ENCODE data around the gene ALDH3B1.
A peak's percentile ranks its signal among the peaks of the same experiment; 100 is the strongest.

Gene ALDH3B1

DNA sequence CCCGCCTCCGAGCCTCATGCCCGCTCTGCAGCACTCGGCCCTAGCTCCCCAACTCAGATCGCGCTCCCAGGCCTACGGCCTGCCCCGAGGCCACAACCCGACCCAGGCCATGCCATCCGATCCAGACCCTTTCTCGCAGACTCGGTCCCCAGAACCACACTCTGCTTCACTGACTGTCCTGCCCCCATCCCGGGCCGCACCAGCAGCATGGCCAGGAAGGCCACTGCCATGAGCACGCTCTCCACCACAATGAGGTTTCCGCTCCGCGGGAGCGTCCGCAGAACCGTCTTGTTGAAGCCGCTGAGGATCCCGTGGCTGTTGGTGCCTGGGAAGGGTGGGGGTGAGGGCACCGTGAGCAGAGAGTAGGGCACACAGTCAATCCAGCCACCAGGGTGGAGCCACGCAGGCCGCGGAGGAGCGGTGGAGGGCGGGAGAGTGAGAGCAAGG lies 12.6 kb upstream of the ALDH3B1 start:
- DNase-seq = no peak

DNA sequence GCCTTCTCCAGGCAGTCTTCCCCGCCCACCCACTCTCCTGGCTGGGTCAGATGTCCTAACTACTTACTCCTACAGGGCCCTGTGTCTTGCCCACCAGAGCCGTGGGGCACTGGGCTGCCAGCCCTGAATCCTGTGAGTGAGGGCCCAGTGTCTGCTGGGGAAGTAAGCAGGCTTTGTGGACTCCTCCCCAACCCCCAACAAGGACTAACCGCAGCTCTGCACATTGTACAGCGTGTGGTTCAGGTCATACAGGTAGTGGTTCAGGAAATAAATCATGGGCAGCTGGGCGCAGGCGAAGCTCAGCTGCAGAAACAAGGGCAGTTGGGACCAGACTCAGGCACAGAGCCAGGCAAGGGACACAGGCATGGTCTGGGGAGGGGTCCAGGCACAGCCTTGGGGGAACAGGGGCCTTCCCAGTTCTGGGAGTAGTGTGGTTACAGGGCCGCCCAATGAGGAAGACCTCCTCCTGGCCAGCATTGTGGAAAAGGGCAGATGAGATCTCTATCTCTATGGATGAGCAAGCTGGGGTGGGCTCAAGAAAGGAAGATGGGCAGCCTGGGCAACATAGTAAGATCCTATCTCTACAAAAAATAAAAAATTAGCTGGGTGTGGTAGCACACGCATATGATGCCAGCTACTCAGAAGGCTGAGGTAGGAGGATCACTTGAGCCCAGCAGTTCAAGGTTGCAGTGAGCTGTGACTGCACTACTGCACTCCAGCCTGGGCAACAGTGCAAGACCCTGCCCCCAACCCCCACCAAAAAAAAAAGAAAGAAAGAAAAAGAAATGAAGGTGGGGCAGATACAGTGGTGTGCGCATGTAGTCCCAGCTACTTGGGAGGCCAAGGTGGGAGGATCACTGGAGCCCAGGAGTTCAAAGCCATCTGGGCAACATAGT lies 11.7 kb upstream of the ALDH3B1 start:
- DNase-seq = peak; percentile 38

DNA sequence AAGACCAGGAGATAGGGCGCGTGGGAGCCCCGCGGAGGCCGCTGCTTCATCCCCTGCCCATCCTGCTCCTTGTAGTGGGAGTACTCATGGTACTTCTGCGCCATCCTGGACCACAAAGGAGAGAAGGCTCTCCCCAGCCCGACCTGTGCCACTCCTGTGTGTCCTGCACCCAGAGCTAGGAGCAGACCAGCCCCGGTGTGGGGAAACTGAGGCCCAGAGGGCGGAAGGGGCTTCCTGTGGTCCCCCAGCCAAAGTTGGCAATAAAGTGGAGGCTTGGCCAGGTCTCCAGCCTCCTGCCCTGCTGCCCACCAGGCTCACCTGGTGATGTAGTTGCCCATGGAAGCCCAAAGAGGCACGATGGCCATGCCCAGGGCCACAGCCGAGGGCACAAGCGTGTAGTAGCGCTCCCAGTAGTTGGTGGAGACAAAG lies 10.9 kb upstream of the ALDH3B1 start:
- no peak for DNase-seq

DNA sequence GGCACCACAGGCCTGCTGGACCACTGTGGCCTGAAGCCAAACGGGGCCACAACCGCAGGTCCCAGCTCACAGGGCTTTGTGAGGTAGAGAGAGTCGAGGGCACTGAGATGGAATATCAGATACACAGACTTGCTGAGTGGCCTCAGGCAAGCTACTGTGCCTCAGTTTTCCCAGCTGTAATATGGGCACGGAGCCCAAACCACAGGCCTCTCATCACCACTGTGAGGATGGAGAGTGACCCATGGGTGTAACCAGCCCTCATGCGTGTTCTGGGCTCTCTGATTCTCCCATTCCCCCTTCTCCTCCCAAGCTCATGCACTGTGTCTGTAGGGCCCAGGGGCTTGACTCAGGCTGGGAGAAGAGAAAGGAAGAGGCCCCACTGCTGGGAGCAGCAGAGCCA lies 10.4 kb upstream of the ALDH3B1 start:
- no peak for DNase-seq

DNA sequence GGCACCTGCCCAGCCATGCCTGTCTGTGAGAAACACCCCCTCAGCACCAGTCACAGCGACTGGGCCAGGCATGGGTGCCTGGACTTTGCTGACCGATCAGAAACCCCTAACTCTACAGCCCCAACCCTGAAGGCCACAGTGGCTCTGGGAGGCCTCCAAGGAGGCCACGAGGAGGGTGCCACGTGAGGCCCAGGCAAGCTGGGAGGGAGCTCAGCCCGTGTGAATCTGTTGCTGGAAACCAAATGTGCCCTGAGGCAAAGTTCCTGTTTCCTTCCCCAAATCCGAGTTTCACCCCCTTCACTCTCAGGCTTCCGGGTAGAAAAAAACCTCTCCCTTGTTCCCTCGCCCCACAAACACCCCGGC lies 7.6 kb upstream of the ALDH3B1 start:
- no peak for DNase-seq

DNA sequence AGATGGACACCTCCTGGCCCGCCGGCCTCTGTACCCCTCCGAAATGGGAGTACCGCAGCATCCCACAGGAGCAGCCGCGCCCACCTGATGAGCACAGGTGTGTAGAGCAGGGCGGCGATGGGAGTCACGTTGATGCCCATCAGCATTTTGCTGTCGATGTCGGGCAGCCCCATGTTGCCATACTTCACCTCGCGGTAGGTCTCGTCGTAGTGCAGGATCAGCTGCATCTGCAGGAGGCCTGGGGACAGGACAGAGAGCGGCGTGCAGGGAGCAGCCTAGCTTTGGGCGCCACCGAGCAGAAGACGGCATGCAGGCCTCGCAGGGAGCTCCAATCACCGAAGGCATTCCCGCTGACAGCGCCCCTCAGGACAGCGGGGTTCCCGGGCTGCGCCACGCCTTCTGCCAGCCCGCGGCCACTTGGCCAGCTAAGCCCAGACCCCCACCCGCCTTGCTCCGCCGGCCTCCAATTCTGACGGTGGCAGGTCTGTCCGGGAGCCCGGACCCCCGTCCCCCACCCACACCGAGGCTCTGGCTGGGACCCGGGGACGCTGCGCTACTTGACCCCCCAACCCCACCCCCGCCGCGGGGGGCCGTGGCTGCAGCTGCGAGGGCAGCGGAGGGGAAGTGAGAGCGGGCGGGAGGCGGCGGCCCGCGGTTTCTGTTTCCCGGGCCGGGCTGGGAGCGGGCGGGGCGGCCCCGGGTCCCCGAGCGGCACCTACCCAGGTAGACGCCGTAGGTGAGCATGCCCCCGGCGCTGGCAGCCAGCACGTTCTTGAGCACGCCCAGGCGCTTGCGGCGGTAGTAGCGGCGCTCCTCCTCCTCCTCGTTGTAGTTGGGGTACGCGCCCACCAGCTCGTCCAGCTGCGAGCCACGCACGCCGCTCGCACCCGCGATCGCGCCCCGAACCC lies 6.9 kb upstream of the ALDH3B1 start:
- peak; percentile 26 for DNase-seq

DNA sequence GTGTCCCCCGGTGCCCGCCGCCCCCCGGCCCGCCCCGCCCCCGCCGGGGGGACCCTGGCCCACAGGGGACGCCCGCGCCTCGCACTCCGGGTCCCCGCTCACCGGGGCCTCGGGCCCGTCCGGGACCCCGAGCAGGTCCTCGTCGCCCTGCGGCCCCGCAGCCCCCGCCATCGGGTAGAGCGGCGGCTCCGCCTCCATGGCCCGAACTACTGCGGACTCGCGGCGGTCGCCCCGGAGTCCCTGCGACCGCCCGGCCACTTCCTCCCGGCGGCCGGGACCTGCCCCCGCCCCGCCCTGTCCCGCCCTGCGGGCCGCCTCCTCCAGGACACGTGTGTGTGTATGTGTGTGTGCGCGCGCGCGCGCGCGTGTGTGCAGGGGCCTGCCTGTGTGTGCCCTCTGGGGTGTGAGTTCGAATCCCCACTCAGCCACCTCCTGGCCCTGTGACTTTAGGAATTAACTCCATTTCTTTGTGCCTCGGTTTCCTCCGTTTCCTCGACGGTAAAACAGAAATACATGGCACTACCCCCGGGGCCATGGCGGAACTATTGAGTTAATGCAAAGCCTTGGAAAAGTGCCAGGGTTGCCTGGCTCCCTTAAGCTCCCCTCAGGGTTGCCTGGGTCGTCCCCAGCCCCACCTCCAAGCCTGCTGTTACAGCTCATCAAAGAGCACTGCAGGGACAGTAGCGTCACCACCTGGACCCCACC lies 6.1 kb upstream of the ALDH3B1 start, which contains the start of gene UNC93B1:
Gene UNC93B1 (minus strand): TSS at position 252 of the 705 bp plus-strand sequence. CDS start 54 bp downstream, at position 198.
- peak; percentile 90 for DNase-seq

DNA sequence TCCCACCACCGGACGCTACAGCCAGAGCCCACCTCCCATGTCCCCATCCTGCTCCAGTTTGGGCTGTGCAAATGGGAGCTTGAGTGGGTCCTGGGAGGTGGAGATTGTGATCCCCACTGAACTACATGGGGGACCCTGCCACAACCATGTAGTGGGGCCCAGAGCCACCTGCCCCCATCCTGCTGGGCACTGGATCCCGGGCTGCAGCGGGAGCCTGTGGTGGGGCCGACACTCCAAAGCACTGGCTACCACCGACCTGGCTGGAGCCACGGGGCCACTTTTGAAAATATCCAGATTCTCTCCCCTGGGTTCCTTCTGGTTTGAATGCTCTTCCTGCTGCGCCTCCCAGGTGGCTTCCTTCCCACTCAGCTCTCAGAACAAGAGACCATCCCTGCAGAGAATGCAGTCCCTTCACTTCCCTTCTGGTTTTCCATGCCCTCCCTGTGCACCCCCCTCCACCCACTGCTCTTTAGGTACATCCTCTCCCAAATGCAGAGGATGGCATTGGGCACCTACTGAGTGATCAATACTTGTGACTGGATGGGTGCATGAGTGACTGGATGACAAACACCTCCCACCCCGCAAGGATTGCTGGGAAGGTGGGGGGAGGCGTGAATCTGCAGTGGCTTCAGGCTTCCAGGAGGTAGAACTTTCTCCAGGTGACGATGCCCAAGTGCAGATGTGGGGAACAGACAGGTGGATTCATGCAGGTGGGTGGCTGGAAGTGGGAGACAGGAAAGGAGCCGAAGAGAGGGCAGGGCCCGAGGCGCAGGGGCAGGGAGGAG lies 5.4 kb upstream of the ALDH3B1 start:
- DNase-seq = no peak

DNA sequence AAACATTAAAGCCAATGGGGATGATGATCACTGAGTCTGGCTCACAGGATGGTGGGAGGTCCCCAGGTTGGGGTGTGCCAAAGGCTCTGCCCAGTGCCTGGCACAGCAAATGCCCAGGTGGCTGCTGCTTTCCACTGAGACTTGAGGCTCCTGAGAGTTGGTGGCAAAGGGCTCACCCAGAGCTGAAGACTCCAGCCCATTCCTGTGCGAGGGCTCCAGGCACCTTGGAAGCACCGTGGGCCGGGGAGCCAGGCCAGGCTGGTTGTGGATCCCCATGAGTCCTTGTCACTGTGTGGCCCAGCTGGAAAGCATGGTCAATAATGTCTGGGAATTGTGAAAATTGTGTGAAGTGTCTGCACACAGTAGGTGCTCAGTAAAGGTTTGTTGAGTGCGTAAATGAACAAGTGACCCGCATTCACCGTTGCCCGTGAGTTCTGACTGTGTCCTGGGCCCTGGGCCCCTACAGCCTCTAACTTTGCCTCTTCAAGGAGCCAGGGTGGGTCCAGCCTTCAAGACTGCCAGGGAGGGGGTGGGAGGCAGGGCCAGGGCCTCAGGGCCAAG lies 3.4 kb upstream of the ALDH3B1 start:
- DNase-seq = no peak

DNA sequence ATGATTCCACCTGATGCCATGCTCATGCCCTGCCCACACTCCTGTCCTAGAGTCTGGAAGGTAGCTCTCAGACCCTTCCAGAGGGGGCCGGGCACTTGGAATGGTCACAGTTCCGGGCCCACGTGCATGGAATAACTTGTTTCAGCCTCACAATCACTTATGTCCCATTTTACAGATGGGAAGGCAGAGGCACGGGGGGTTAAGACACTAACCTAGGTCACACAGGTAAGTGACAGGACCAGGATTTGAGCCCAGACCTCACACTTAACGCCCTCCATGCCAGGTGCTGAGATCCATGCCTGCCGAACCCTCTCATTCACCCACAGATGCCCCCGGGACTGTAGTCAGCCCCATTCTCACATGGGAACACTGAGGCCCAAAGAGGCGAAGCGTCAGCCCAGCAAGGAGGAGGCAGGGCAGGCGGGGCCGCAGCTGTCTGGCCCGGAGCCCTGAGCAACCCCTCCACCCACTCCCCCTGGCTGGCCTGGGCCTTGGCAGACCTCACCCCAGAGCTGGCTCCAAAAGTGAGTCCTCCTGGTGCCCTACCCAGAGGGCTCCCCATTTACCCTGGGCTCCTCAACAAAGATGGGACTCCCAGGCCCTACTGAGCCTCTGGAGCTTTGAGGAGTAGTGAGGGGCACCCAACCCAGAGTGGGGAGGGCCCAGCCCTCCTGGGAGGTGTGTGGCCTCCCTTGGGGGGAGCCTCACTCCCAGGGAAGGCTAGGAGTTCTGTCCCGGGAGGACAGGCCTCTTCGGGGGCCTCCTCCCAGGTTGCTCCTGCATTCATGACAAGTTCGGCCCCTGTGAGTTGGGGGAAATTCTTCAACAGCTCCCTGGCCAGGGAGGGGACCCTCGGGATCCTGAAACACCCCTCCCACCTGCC lies 2.4 kb upstream of the ALDH3B1 start:
- DNase-seq = no peak

DNA sequence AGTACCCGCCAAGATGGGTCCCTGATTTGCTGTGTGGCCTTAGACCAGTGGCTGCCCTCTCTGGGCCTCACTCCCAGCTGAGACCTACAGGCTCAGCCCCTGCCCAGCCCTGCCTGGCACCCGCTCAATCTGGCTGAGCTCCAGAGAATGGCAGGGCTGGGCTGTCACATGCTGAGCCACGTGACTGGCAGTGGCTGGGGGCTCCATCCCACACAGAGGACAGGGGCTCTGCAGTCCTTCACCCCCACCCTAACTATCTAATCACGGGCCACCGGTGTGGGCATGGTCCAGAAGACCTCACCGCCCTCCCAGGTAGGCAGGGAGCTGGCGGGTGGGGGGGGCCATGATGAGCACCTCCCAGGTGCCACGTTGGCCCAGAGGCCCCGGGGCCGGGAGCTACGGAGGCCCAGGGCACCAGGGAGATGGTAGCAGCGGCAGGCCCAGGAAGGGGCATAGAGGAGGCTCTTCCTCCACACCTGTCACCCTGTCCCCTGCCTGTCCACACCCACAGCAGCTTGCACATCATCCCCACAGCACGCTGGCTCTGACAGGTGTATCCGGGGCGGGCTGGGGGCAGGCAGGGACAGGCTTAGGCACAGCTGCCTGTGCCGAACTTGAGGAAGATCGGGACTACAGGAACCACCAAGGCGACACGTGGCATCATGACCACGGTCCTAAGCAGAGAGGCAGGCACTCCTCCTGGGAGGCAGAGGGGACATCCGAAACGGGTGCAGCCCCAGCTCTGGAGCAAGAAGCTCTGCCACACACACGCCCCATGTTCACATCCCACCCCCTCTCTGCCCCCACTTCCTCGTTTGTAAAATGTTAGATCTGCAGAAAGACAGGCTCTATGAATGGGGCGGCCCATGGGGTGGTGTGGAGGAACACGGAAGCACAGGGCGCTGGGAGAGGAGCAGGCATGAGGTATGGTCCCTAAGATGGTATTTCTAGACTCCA lies 1.5 kb upstream of the ALDH3B1 start:
- DNase-seq = no peak

DNA sequence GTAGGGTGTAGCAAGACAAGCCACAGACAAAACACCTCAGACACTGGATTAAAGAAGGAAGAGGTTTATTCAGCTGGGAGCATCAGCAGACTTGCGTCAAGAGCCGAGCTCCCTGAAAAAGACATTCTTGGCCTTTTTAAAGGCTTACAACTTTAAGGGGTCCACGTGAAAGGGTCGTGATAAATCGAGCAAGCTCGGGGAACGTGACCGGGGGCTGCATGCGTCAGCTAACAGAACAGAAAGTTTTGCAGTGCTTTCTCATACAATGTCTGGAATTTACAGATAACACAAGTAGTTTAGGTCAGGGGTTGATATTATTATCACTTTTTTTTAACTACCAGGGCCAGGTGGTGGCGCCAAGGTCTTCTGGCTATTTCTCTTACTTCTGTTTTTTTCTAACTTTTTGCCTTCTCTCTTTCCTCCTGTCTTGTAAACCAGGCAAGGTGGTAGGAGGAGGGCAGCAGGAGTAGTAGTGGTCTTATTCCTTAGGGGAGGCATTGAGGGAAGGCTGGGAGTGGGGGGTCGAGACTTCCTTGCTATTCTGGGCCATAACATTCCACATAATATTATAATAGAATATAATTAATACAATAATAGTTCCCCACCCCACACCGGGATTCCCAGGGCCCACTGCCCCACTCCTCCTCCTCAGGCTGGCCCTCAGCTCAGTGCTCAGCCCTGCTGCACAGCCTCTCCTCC lies 587 bp upstream of the ALDH3B1 start:
- DNase-seq = no peak

DNA sequence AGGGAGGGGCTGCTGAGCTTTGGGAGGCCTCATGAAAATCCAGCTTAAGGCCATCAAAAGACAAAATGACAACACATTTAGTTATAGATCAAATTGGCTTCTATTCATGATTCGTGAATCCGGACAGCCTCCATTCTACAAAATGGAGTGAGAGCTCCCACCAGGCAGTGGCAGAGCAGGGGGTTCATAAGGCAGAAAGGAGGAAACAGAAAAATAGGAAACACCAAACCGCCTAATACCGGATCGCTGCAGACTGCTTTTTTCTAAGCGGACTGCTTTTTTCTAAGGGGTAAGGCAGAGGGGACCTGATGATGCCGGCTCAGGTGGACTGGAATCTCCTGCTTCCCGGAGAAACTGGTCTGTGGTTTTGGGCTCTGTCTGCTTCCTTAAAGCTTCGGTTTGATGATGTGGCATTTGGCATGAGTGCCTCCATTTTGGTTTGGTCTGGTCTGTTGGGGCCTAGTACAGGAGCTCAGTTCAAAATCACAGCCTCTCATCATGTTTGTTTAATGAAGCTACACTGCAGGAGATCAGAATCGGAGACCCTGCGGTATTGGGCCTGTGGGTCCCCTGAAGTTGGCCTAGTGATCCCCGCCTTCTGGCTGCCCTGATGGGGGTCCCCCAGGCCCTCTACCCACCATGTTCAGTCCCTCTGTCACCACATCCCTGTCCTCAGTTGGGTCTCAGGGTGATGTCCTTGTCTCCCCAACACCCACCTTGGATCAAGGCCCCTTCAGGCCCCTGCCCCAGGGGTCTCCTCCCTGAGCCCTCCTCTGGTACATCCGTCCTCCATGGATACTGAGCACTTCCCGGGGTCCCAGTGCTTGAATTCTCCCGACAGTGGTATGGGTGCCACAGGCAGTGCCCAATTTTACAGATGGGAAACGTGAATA lies 1.2 kb downstream of the ALDH3B1 start:
- no peak for DNase-seq

DNA sequence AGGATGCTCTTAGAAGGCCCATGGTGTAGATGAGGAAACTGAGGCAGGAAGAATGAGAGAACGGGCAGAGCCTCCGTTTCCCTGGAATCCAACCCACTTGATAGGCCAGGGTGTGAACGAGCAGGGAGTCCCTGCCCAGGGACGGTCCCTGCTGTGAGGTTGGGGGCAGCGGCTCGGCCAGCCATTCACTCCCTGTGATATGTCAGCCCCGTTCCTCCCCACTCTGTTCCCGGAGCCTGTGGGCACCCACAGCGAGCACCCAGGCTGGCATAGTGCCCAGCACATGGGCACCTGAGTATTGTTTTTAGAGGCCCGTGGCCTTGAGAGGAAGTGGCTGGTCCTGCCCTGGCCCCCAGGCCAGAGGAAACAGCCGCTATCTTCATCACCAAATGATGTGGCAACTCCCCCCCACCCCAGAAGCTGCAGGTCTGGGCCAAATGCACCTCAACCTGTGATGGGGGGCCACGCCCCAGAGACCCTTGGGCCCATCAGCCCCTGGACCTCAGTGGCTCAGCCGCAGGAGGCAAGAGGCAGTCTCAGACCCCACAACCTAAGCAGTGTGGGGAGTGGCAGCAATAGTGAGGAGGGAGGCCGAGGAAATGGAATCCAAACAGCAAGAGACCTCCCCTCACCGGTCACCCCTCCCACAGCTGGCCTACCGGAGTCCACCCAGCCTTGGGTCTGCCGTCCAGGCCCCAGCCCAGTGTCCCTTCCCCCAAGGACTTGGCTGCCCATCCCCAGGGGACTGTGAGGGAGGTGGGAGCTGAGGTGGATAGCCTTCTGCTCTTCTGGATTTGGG lies 2.1 kb downstream of the ALDH3B1 start:
- DNase-seq = no peak

DNA sequence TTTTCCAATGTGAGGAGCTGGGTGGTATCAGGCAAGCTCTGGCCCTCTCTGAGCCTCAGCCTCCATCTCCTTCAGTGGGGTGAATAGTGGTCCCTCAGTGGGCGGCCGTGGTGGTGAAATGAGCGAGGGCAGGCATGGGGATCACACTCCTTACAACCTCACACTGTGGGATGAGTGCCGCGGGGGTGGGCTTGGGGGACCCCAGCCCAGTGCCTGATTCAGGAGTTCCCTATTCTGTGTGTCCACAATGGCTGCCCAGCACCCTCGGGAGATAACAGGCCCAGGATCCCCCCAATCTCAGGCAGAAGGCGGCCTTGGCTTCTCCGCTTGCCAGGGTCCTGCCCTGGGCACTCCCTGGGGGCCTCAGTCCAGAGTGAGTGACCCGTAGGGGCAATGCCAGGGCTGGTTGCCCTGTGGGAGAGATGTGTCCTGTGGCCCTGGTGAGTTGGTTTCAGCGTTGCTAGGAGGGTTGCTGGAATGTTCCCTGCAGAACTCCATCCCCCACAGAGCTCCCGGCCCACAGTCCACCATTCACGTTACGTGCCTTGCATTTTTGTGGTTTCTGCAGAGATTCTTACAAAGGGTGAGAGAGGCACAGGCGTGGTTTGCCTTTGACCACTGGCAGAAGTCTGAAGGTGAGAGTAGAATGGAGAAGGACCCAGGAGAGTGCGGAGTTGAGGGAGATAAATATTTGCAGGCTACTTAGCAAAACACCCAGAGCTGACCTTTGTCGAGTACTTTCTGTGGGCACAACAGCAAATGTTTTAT lies 2.9 kb downstream of the ALDH3B1 start:
- no peak for DNase-seq

DNA sequence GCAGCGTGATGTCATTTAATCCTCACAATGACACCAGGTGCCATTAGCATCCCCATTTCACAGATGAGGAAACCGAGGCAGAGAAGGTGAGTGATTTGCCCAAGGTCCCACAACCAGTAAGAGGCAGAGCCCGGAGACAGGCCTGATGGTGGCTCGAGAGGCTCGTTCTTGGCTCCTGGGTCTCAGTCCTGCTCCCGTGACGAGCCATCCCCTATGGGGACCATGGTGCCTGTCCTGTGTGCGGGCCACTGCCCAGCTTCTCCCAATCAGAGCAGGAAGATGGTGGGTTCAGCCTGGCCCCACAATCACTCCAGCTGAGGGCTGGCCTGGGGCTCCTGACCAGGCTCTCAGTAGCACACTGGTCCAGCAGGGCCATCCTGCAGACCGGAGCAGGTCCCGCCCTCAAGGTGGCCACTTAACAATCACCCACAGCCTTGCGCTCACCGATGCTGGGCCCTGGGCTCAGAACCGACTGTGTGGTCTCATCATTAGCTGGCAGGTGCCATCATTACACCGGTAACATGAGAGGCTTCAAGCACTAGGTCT lies 3.6 kb downstream of the ALDH3B1 start:
- DNase-seq = no peak
